HG02884 (cell line): ENCODE results near the gene TUBGCP6.
A peak's percentile ranks its signal among the peaks of the same experiment; 100 is the strongest.

Source experiments
- ATAC-seq: cut with Tn5 transposase; IDR thresholded peaks from one replicate; pipeline ENCODE4 v1.9.1; 2021; ENCODE audit warnings: mild to moderate bottlenecking, moderate library complexity; ENCODE audit not compliant: unreplicated experiment

TUBGCP6 gene

GRCh38 chr22:50251477-50252081 is 6.8 kb upstream of the TUBGCP6 start:
- no peak for ATAC-seq

- peak; percentile 60 for ATAC-seq
Observed at GRCh38 chr22:50250555-50251476, 6.0 kb upstream of the TUBGCP6 start, which contains the start of gene HDAC10. TSS of gene HDAC10 (minus strand) at chr22:50251265. CDS start at chr22:50251032, 233 bp downstream.

- no peak for ATAC-seq
Observed at GRCh38 chr22:50250249-50250554, 5.4 kb upstream of the TUBGCP6 start.

GRCh38 chr22:50249341-50250248 is 4.8 kb upstream of the TUBGCP6 start:
- no peak for ATAC-seq

GRCh38 chr22:50248196-50249081 is 3.6 kb upstream of the TUBGCP6 start:
- ATAC-seq = no peak

- no peak for ATAC-seq
Observed at GRCh38 chr22:50247748-50248147, 2.9 kb upstream of the TUBGCP6 start.

- ATAC-seq = no peak
Observed at GRCh38 chr22:50246242-50247175, 1.7 kb upstream of the TUBGCP6 start.

- no peak for ATAC-seq
Observed at GRCh38 chr22:50245214-50246072, 620 bp upstream of the TUBGCP6 start.

- ATAC-seq = no peak
Observed at GRCh38 chr22:50243685-50244419, 971 bp downstream of the TUBGCP6 start.

- ATAC-seq = no peak
Observed at GRCh38 chr22:50242406-50242949, 2.3 kb downstream of the TUBGCP6 start.

- ATAC-seq = no peak
Observed at GRCh38 chr22:50238755-50239154, 6.1 kb downstream of the TUBGCP6 start.

- no peak for ATAC-seq
Observed at GRCh38 chr22:50236731-50237409, 8.0 kb downstream of the TUBGCP6 start.

- ATAC-seq = no peak
Observed at GRCh38 chr22:50233223-50233622, 11.6 kb downstream of the TUBGCP6 start.

- ATAC-seq = no peak
Observed at GRCh38 chr22:50232481-50233151, 12.2 kb downstream of the TUBGCP6 start.

GRCh38 chr22:50229370-50229769 is 15.5 kb downstream of the TUBGCP6 start:
- no peak for ATAC-seq

GRCh38 chr22:50228366-50228765 is 16.5 kb downstream of the TUBGCP6 start:
- ATAC-seq = no peak
